HG03442 (cell line): ENCODE data around the gene ZNRF2.
"Not testable (repeated sequence)": the region's sequence is repeated elsewhere in the genome, so short reads cannot be mapped to it uniquely, and the experiment has no call there.

Experiments
- ATAC-seq: cut with Tn5 transposase; IDR thresholded peaks from one replicate; pipeline ENCODE4 v1.9.1; 2021; ENCODE audit warnings: mild to moderate bottlenecking, moderate library complexity; ENCODE audit not compliant: unreplicated experiment

Gene ZNRF2

GRCh38 chr7:30353532-30353931 lies 69.1 kb downstream of the ZNRF2 start:
- no peak for ATAC-seq

- no peak for ATAC-seq
These were observed 69.7 kb downstream of the ZNRF2 start for GRCh38 chr7:30353932-30354607.

- ATAC-seq, result no peak
These were observed 70.4 kb downstream of the ZNRF2 start for GRCh38 chr7:30354791-30355190.

- ATAC-seq, result no peak
These were observed 75.6 kb downstream of the ZNRF2 start for GRCh38 chr7:30359957-30360356.

- ATAC-seq, result no peak
These were observed 79.6 kb downstream of the ZNRF2 start for GRCh38 chr7:30363778-30364563.

- no peak for ATAC-seq
These were observed 80.4 kb downstream of the ZNRF2 start for GRCh38 chr7:30364773-30365172.

GRCh38 chr7:30365621-30366020 lies 81.2 kb downstream of the ZNRF2 start:
- no peak for ATAC-seq

GRCh38 chr7:30366606-30367005 lies 82.2 kb downstream of the ZNRF2 start:
- ATAC-seq, result no peak

GRCh38 chr7:30367561-30367960 lies 83.2 kb downstream of the ZNRF2 start:
- no peak for ATAC-seq

GRCh38 chr7:30369879-30370278 lies 85.5 kb downstream of the ZNRF2 start:
- no peak for ATAC-seq

GRCh38 chr7:30371321-30371720 lies 86.9 kb downstream of the ZNRF2 start:
- ATAC-seq, result no peak

GRCh38 chr7:30378275-30378674 lies 93.9 kb downstream of the ZNRF2 start:
- no peak for ATAC-seq

GRCh38 chr7:30379131-30379530 lies 94.7 kb downstream of the ZNRF2 start:
- ATAC-seq, result no peak

GRCh38 chr7:30379741-30380140 lies 95.3 kb downstream of the ZNRF2 start:
- no peak for ATAC-seq

- no peak for ATAC-seq
These were observed 95.9 kb downstream of the ZNRF2 start for GRCh38 chr7:30380294-30380693.

- not testable (repeated sequence) for ATAC-seq
These were observed 96.4 kb downstream of the ZNRF2 start for GRCh38 chr7:30380824-30381223.

GRCh38 chr7:30382607-30383006 lies 98.2 kb downstream of the ZNRF2 start:
- ATAC-seq, result no peak

GRCh38 chr7:30389791-30390190 lies 105.4 kb downstream of the ZNRF2 start:
- ATAC-seq, result no peak

- ATAC-seq, result no peak
These were observed 106.6 kb downstream of the ZNRF2 start for GRCh38 chr7:30390736-30391636.

- no peak for ATAC-seq
These were observed 107.4 kb downstream of the ZNRF2 start for GRCh38 chr7:30391806-30392205.

- ATAC-seq, result no peak
These were observed 111.3 kb downstream of the ZNRF2 start for GRCh38 chr7:30395676-30396075.
